Measurements from ENCODE around the gene MNS1. TPM values are rescaled to one million over a fixed set of nuclear protein-coding genes. Genes with fewer than 3 reads are reported as not detected.

MNS1 gene, protein sequence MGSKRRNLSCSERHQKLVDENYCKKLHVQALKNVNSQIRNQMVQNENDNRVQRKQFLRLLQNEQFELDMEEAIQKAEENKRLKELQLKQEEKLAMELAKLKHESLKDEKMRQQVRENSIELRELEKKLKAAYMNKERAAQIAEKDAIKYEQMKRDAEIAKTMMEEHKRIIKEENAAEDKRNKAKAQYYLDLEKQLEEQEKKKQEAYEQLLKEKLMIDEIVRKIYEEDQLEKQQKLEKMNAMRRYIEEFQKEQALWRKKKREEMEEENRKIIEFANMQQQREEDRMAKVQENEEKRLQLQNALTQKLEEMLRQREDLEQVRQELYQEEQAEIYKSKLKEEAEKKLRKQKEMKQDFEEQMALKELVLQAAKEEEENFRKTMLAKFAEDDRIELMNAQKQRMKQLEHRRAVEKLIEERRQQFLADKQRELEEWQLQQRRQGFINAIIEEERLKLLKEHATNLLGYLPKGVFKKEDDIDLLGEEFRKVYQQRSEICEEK
- 2.6 and 3.5 TPM in 2 replicates for total RNA-seq

GRCh38 chr15:56464893-56465520 lies at the start of gene MNS1:
MNS1 (minus strand) TSS chr15:56465137; CDS start chr15:56464972, 165 bp downstream.

Other genes starting within 250 kb of the MNS1 start
- gene RFX7, start 221.3 kb downstream of the MNS1 start, total RNA-seq, result 5.5 and 6.3 TPM in 2 replicates
- gene TEX9, start 99.7 kb downstream of the MNS1 start, total RNA-seq, result 4.1 and 5.5 TPM in 2 replicates